Tongue (tissue), 2 donors: ENCODE results near the gene LRP1-AS. TPM values are rescaled to one million over a fixed set of nuclear protein-coding genes. Genes with fewer than 3 reads are reported as not detected.

ENCODE experiments used
- DNase-seq: peaks from one replicate; pipeline ENCODE4 v3.0.0-alpha.2; 2015
- total RNA-seq: library from RNA; depleted of rRNA; stranded (reverse); fragments of >200 nt; gene quantifications from one replicate; pipeline ENCODE4 v1.2.3, GENCODE V29; 2014

The LRP1-AS gene
- total RNA-seq, 1 donor from 2014 or later, result not detected

- DNase-seq, result no peak
Measured at GRCh38 chr12:57119294-57120085, 27.9 kb downstream of the LRP1-AS start.

- no peak for DNase-seq
Measured at GRCh38 chr12:57118711-57119271, 28.6 kb downstream of the LRP1-AS start.

GRCh38 chr12:57116580-57117281 lies 30.7 kb downstream of the LRP1-AS start:
- DNase-seq, result no peak

GRCh38 chr12:57112492-57113294 lies 34.7 kb downstream of the LRP1-AS start:
- DNase-seq, result no peak

- DNase-seq, result peak; percentile 85
Measured at GRCh38 chr12:57111031-57111734, 36.2 kb downstream of the LRP1-AS start, which contains the start of gene STAT6. STAT6 (minus strand) TSS chr12:57111362; CDS start chr12:57108278, 3,084 bp downstream.

GRCh38 chr12:57110104-57111030 lies 37.1 kb downstream of the LRP1-AS start:
- peak; percentile 68 for DNase-seq

GRCh38 chr12:57109207-57110103 lies 38.0 kb downstream of the LRP1-AS start:
- DNase-seq, result no peak

- no peak for DNase-seq
Measured at GRCh38 chr12:57107456-57108155, 39.8 kb downstream of the LRP1-AS start.

- peak; percentile 73 for DNase-seq
Measured at GRCh38 chr12:57106021-57106708, 41.3 kb downstream of the LRP1-AS start.

GRCh38 chr12:57105011-57105753 lies 42.2 kb downstream of the LRP1-AS start:
- DNase-seq, result no peak

- no peak for DNase-seq
Measured at GRCh38 chr12:57104292-57104910, 43.0 kb downstream of the LRP1-AS start.

- no peak for DNase-seq
Measured at GRCh38 chr12:57103856-57104255, 43.6 kb downstream of the LRP1-AS start.

GRCh38 chr12:57101892-57102695 lies 45.3 kb downstream of the LRP1-AS start:
- no peak for DNase-seq

- no peak for DNase-seq
Measured at GRCh38 chr12:57099766-57100165, 47.7 kb downstream of the LRP1-AS start.

- no peak for DNase-seq
Measured at GRCh38 chr12:57099047-57099714, 48.2 kb downstream of the LRP1-AS start.
